Right lobe of liver (tissue), 4 donors: ENCODE measurements around the gene MEA1.

ENCODE experiments used
- POLR2A ChIP-seq: fragments of 450-650 bp; IDR thresholded peaks from one replicate; pipeline ENCODE4 v1.6.1; 2017; ENCODE audit warnings: antibody characterized with exemption, mild to moderate bottlenecking
- TF ChIP-seq, protein P1 (sequence below), 4 donors: fragments of 200-600 bp in 3 of 4; fragments of 450-650 bp in 1 of 4; IDR thresholded peaks; one replicate each; pipeline versions ENCODE4 v1.5.1 to v1.8.0; 2016 to 2022; ENCODE audit warnings: antibody characterized with exemption in 4 of 4, mild to moderate bottlenecking in 2 of 4
- donor health status: DM: no; HTN: no; CAD: no.
- donor health status: DM: no; HTN: no; CAD: no.
- donor health status: DM: no; HTN: yes; CAD: no.

DNA sequence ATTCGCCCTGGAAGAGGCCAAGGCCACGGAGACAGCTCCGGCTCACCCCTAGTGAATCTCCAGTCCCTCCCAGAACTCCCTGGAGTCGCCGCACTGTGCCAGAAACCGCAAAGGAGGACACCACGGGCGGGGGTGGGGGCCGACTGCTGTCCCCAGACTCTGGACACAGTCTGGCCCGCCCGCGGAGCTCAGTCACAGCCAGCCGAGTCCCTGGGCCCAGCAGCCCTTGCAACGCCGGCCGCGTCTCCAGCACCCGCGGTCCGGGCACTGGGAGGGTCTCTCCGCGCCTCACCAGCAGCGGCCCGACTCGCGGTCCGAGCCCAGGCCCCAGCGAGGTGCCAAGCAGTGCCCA, 35.3 kb downstream of the MEA1 start:
- TF ChIP-seq, protein P1, sequence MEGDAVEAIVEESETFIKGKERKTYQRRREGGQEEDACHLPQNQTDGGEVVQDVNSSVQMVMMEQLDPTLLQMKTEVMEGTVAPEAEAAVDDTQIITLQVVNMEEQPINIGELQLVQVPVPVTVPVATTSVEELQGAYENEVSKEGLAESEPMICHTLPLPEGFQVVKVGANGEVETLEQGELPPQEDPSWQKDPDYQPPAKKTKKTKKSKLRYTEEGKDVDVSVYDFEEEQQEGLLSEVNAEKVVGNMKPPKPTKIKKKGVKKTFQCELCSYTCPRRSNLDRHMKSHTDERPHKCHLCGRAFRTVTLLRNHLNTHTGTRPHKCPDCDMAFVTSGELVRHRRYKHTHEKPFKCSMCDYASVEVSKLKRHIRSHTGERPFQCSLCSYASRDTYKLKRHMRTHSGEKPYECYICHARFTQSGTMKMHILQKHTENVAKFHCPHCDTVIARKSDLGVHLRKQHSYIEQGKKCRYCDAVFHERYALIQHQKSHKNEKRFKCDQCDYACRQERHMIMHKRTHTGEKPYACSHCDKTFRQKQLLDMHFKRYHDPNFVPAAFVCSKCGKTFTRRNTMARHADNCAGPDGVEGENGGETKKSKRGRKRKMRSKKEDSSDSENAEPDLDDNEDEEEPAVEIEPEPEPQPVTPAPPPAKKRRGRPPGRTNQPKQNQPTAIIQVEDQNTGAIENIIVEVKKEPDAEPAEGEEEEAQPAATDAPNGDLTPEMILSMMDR (IDR thresholded peaks at IDR 0.05): no peak
- TF ChIP-seq POLR2A: no peak
